NCI-H524 treated with DMSO at 0.1 percent for 48 hours (cell line): ENCODE data around the gene CCNQ.

Experiments used
- DNase-seq: peaks from one replicate; lab custom pipeline; 2025; lab: John Stamatoyannopoulos, UW

The CCNQ gene

GRCh38 chrX:153637121-153638040 lies 38.4 kb upstream of the CCNQ start:
- DNase-seq = no peak

GRCh38 chrX:153636716-153637115 lies 37.8 kb upstream of the CCNQ start:
- DNase-seq = no peak

GRCh38 chrX:153635788-153636668 lies 37.1 kb upstream of the CCNQ start:
- no peak for DNase-seq

- DNase-seq = no peak
Observed at GRCh38 chrX:153635388-153635787, 36.4 kb upstream of the CCNQ start.

GRCh38 chrX:153634832-153635231 lies 35.9 kb upstream of the CCNQ start:
- no peak for DNase-seq

GRCh38 chrX:153634236-153634635 lies 35.3 kb upstream of the CCNQ start:
- no peak for DNase-seq

- DNase-seq = no peak
Observed at GRCh38 chrX:153633607-153634180, 34.8 kb upstream of the CCNQ start.

- no peak for DNase-seq
Observed at GRCh38 chrX:153633048-153633447, 34.1 kb upstream of the CCNQ start.

- DNase-seq = no peak
Observed at GRCh38 chrX:153632595-153632946, 33.6 kb upstream of the CCNQ start.

- no peak for DNase-seq
Observed at GRCh38 chrX:153631907-153632594, 33.1 kb upstream of the CCNQ start.

- no peak for DNase-seq
Observed at GRCh38 chrX:153631346-153631745, 32.4 kb upstream of the CCNQ start.

GRCh38 chrX:153628665-153629064 lies 29.7 kb upstream of the CCNQ start:
- DNase-seq = no peak

- DNase-seq = no peak
Observed at GRCh38 chrX:153628129-153628528, 29.2 kb upstream of the CCNQ start.

- DNase-seq = no peak
Observed at GRCh38 chrX:153627675-153628111, 28.8 kb upstream of the CCNQ start.

GRCh38 chrX:153626863-153627674 lies 28.1 kb upstream of the CCNQ start:
- DNase-seq = no peak

- DNase-seq = no peak
Observed at GRCh38 chrX:153626025-153626633, 27.2 kb upstream of the CCNQ start.

- DNase-seq = no peak
Observed at GRCh38 chrX:153625271-153626024, 26.5 kb upstream of the CCNQ start.

GRCh38 chrX:153624196-153625091 lies 25.5 kb upstream of the CCNQ start:
- DNase-seq = no peak
